Fibroblast of skin of left quadriceps (primary cell): Measurements from ENCODE around the gene GPER1.
A peak's percentile ranks its signal among the peaks of the same experiment; 100 is the strongest.

Experiments used
- DNase-seq, 2 experiments: peaks; one replicate each; pipeline ENCODE4 v3.0.0-alpha.2; 2013; ENCODE audit warnings: low read depth in 2 of 2

Gene GPER1

GRCh38 chr7:1119201-1119600, 31.3 kb downstream of the GPER1 start:
- DNase-seq = no peak

- no peak for DNase-seq
These were observed 32.9 kb downstream of the GPER1 start for GRCh38 chr7:1120791-1121190.

- no peak for DNase-seq
These were observed 33.6 kb downstream of the GPER1 start for GRCh38 chr7:1121476-1121875.

GRCh38 chr7:1121886-1122831, 34.2 kb downstream of the GPER1 start:
- DNase-seq = no peak

GRCh38 chr7:1122832-1123501, 35.1 kb downstream of the GPER1 start:
- no peak for DNase-seq

GRCh38 chr7:1123715-1124114, 35.8 kb downstream of the GPER1 start:
- peak; percentile 19 to 20 for DNase-seq

- no peak for DNase-seq
These were observed 36.3 kb downstream of the GPER1 start for GRCh38 chr7:1124164-1124563.

GRCh38 chr7:1124816-1125602, 37.1 kb downstream of the GPER1 start:
- no peak for DNase-seq

GRCh38 chr7:1125603-1125969, 37.7 kb downstream of the GPER1 start:
- no peak for DNase-seq

- DNase-seq = no peak
These were observed 39.1 kb downstream of the GPER1 start for GRCh38 chr7:1127001-1127400.

GRCh38 chr7:1129431-1129830, 41.5 kb downstream of the GPER1 start:
- no peak for DNase-seq

- no peak for DNase-seq
These were observed 42.4 kb downstream of the GPER1 start for GRCh38 chr7:1130021-1130990.

- DNase-seq = no peak
These were observed 43.8 kb downstream of the GPER1 start for GRCh38 chr7:1131471-1132265.

GRCh38 chr7:1134951-1135350, 47.0 kb downstream of the GPER1 start:
- DNase-seq = no peak

GRCh38 chr7:1136841-1137516, 49.1 kb downstream of the GPER1 start:
- DNase-seq = no peak

- DNase-seq = peak in 1 of 2 experiments; percentile 5
These were observed 49.7 kb downstream of the GPER1 start for GRCh38 chr7:1137517-1138167.

- no peak for DNase-seq
These were observed 52.7 kb downstream of the GPER1 start for GRCh38 chr7:1140476-1141104.

- no peak for DNase-seq
These were observed 53.7 kb downstream of the GPER1 start for GRCh38 chr7:1141651-1142050.
